CD14-positive monocyte (primary cell): ENCODE data around the gene LRRC1. TPM values are rescaled to one million over a fixed set of nuclear protein-coding genes. Genes with fewer than 3 reads are reported as not detected.

Experiments
- DNase-seq, 3 donors: peaks; one replicate each; pipeline ENCODE4 v3.0.0-alpha.2; 2011 to 2022
- H2AFZ ChIP-seq: 2 replicates; pipeline ENCODE4 v1.6.0; 2012; ENCODE audit warnings: mild to moderate bottlenecking, low read depth, low read length, inconsistent platforms; ENCODE audit not compliant: insufficient read depth, poor library complexity, severe bottlenecking
- H3K27ac ChIP-seq, 2 donors: 1 replicate in 1 of 2; 2 replicates in 1 of 2; pipeline ENCODE4 v1.5.1; 2012 to 2013; ENCODE audit warnings: low read length in 2 of 2, control low read depth in 1 of 2, inconsistent platforms in 1 of 2, low read depth in 1 of 2, mild to moderate bottlenecking in 1 of 2
- H3K27me3 ChIP-seq, 2 donors: one replicate each; pipeline versions ENCODE4 v1.6.0 to v1.6.1; 2011 to 2013; ENCODE audit warnings: low read length in 2 of 2; ENCODE audit not compliant: control insufficient read depth in 2 of 2, insufficient read depth in 2 of 2
- H3K36me3 ChIP-seq, 2 donors: replicated peaks in 1 of 2; 1 replicate in 1 of 2; 2 replicates in 1 of 2; pipeline versions ENCODE4 v1.5.1 to v1.6.1; 2012 to 2013; ENCODE audit warnings: low read length in 2 of 2, control low read depth in 1 of 2, inconsistent platforms in 1 of 2, mild to moderate bottlenecking in 1 of 2; ENCODE audit not compliant: insufficient read depth in 2 of 2, control insufficient read depth in 1 of 2
- H3K4me1 ChIP-seq, 2 donors: 1 replicate in 1 of 2; 2 replicates in 1 of 2; pipeline versions ENCODE4 v1.5.1 to v1.6.1; 2012 to 2013; ENCODE audit warnings: low read length in 2 of 2, control low read depth in 1 of 2, inconsistent platforms in 1 of 2, mild to moderate bottlenecking in 1 of 2, moderate library complexity in 1 of 2; ENCODE audit not compliant: insufficient read depth in 2 of 2, control insufficient read depth in 1 of 2
- H3K4me2 ChIP-seq: replicated peaks from 2 replicates; pipeline ENCODE3; 2012; ENCODE audit warnings: low read length, moderate library complexity, mild to moderate bottlenecking; ENCODE audit not compliant: poor library complexity, severe bottlenecking; ENCODE audit errors: extremely low read depth
- H3K4me3 ChIP-seq, 3 experiments: fragments of 200-600 bp in 1 of 3; sonication (generic) in 1 of 3; replicated peaks in 1 of 3; 1 replicate in 2 of 3; 2 replicates in 1 of 3; pipeline ENCODE4 v1.5.1; 2011 to 2013; ENCODE audit warnings: low read length in 3 of 3, mild to moderate bottlenecking in 3 of 3, control low read depth in 2 of 3, low read depth in 2 of 3, inconsistent platforms in 1 of 3, moderate library complexity in 1 of 3
- H3K79me2 ChIP-seq: 2 replicates; pipeline ENCODE4 v1.6.0; 2012; ENCODE audit warnings: mild to moderate bottlenecking, control low read depth, inconsistent platforms, low read length, moderate library complexity; ENCODE audit not compliant: insufficient read depth
- H3K9ac ChIP-seq: 2 replicates; pipeline ENCODE4 v1.6.0; 2017; ENCODE audit warnings: low read length, mild to moderate bottlenecking; ENCODE audit not compliant: insufficient read depth, poor library complexity, severe bottlenecking
- H3K9me3 ChIP-seq, 2 donors: replicated peaks in 1 of 2; 1 replicate in 1 of 2; 2 replicates in 1 of 2; pipeline versions ENCODE4 v1.5.1 to v1.6.1; 2012 to 2013; ENCODE audit warnings: low read length in 2 of 2, control low read depth in 1 of 2; ENCODE audit not compliant: control insufficient read depth in 1 of 2, insufficient read depth in 1 of 2
- H4K20me1 ChIP-seq: 2 replicates; pipeline ENCODE4 v1.6.0; 2012; ENCODE audit warnings: mild to moderate bottlenecking, low read length, control low read depth, moderate library complexity; ENCODE audit not compliant: insufficient read depth
- H3K27ac Mint-ChIP-seq, 7 donors: one replicate each; pipeline ENCODE4 v1.8.0; 2020; ENCODE audit warnings: mild to moderate bottlenecking in 7 of 7, mixed read lengths in 7 of 7, moderate library complexity in 6 of 7, inconsistent platforms in 2 of 7
- H3K27me3 Mint-ChIP-seq, 3 donors: one replicate each; pipeline ENCODE4 v1.8.0; 2021 to 2022; ENCODE audit warnings: low read depth in 3 of 3, mild to moderate bottlenecking in 3 of 3, mixed read lengths in 3 of 3, moderate library complexity in 3 of 3, inconsistent platforms in 1 of 3
- H3K36me3 Mint-ChIP-seq, 2 donors: one replicate each; pipeline ENCODE4 v1.8.0; 2020; ENCODE audit warnings: mixed read lengths in 2 of 2, inconsistent platforms in 1 of 2, mild to moderate bottlenecking in 1 of 2
- H3K4me1 Mint-ChIP-seq: one replicate; pipeline ENCODE4 v1.8.0; 2020; ENCODE audit warnings: mild to moderate bottlenecking, mixed read lengths
- H3K4me3 Mint-ChIP-seq, 2 donors: one replicate each; pipeline ENCODE4 v1.8.0; 2020; ENCODE audit warnings: mild to moderate bottlenecking in 2 of 2, mixed read lengths in 2 of 2, moderate library complexity in 1 of 2
- H3K9me3 Mint-ChIP-seq, 7 donors: one replicate each; pipeline ENCODE4 v1.8.0; 2020 to 2022; ENCODE audit warnings: mixed read lengths in 7 of 7, mild to moderate bottlenecking in 6 of 7, moderate library complexity in 6 of 7, inconsistent platforms in 2 of 7
- CTCF ChIP-seq: fragments of 200-600 bp; IDR thresholded peaks from one replicate; pipeline ENCODE4 v1.8.0; 2022; ENCODE audit warnings: antibody characterized with exemption, mild to moderate bottlenecking
- WGBS: methylation state at CpG from one replicate; pipeline ENCODE4 v1.1.5; 2013; ENCODE audit warnings: missing lambda C conversion rate; ENCODE audit not compliant: insufficient coverage; 5-methylcytosine and 5-hydroxymethylcytosine counted together
- intact Hi-C, 2 donors: fragments of 100-400 bp; cut with micrococcal nuclease; formaldehyde crosslinking; loops; one replicate each; pipeline versions ENCODE4 v1.15.0 to v1.15.1; 2023
- polyA plus RNA-seq, 3 donors: library from polyadenylated mRNA; depleted of rRNA in 1 of 3; unstranded in 2 of 3; stranded (reverse) in 1 of 3; fragments of 300-500 nt in 2 of 3; fragments of >200 nt in 1 of 3; fragmentation: Illumina TruSeq in 2 of 3; gene quantifications; 1 replicate in 2 of 3; 2 replicates in 1 of 3; pipeline ENCODE4 v1.2.3, GENCODE V29; 2012 to 2021

Gene LRRC1
- polyA plus RNA-seq, 3 donors: 0.18 to 1.6 (median 0.92) TPM

- H3K4me2 ChIP-seq: no peak overlapping the region
- no peak overlapping the region for H3K27ac ChIP-seq
- no peaks in the 10 kb centered on the region for H3K9me3 ChIP-seq
- no peaks in the 10 kb centered on the region for H3K36me3 ChIP-seq
- no peaks in the 10 kb centered on the region for H3K36me3 Mint-ChIP-seq
- H3K9ac ChIP-seq: no peak overlapping the region
- H3K27me3 Mint-ChIP-seq: peaks cover 0 to 2% (median 0%) of the 10 kb centered on the region in 3 donors
- H4K20me1 ChIP-seq: no peaks in the 10 kb centered on the region
- peaks cover 0 to 3% (median 0%) of the 10 kb centered on the region in 7 donors for H3K9me3 Mint-ChIP-seq
- intact Hi-C loops: no loop called here
- 97% methylated on average over 3 of the region's 3 CpGs for WGBS
- no peak overlapping the region for H2AFZ ChIP-seq
- TF ChIP-seq CTCF: no peak
- H3K27me3 ChIP-seq: no peaks in the 10 kb centered on the region
- no peak for DNase-seq
- H3K4me1 ChIP-seq: no peaks in the 10 kb centered on the region
- H3K79me2 ChIP-seq: no peaks in the 10 kb centered on the region
- no peak overlapping the region for H3K27ac Mint-ChIP-seq
- no peaks in the 10 kb centered on the region for H3K4me1 Mint-ChIP-seq
- no peak overlapping the region for H3K4me3 Mint-ChIP-seq
- H3K4me3 ChIP-seq: no peak overlapping the region
Measured at GRCh38 chr6:53765270-53765669, 29.5 kb upstream of the LRRC1 start.

- Mint-ChIP-seq H3K4me1 (no peaks in the 10 kb centered on the region), H3K4me3 (no peak overlapping the region), H3K36me3 (no peaks in the 10 kb centered on the region), H3K27ac (no peak overlapping the region), H3K27me3 (peaks cover 0 to 2% (median 0%) of the 10 kb centered on the region in 3 donors), H3K9me3 (peaks cover 0 to 3% (median 0%) of the 10 kb centered on the region in 7 donors)
- intact Hi-C loops: no loop called here
- Histone ChIP-seq H3K9me3 (no peaks in the 10 kb centered on the region), H3K27me3 (no peaks in the 10 kb centered on the region), H3K9ac (no peak overlapping the region), H3K27ac (no peak overlapping the region), H2AFZ (no peak overlapping the region), H3K36me3 (no peaks in the 10 kb centered on the region), H3K4me3 (no peak overlapping the region), H4K20me1 (no peaks in the 10 kb centered on the region), H3K4me1 (no peaks in the 10 kb centered on the region), H3K4me2 (no peak overlapping the region), H3K79me2 (no peaks in the 10 kb centered on the region)
- DNase-seq: no peak
- no peak for TF ChIP-seq CTCF
Measured at GRCh38 chr6:53766930-53767329, 27.9 kb upstream of the LRRC1 start.
